ENCODE measurements around the gene TDG.

Gene TDG

GRCh38 chr12:103965590-103966504 is at the start of gene TDG:
TSS of gene TDG (plus strand) at chr12:103965872. CDS start at chr12:103966038, 166 bp downstream.
- FAIRE-seq: no peak

- no peak for FAIRE-seq
Observed at GRCh38 chr12:103917873-103918272, 47.8 kb upstream of the TDG start.

GRCh38 chr12:103924761-103925641 is 40.7 kb upstream of the TDG start:
- FAIRE-seq: no peak

- no peak for FAIRE-seq
Observed at GRCh38 chr12:103928682-103929045, 37.0 kb upstream of the TDG start.

GRCh38 chr12:103929046-103929783 is 36.5 kb upstream of the TDG start:
- FAIRE-seq: no peak

GRCh38 chr12:103929784-103930033 is 36.0 kb upstream of the TDG start:
- FAIRE-seq: no peak

GRCh38 chr12:103930034-103930786 is 35.5 kb upstream of the TDG start, which contains the start of gene HSP90B1:
TSS of gene HSP90B1 (plus strand) at chr12:103930410. CDS start at chr12:103930516, 106 bp downstream.
- FAIRE-seq: peak; percentile 98

GRCh38 chr12:103930787-103931735 is 34.6 kb upstream of the TDG start:
- no peak for FAIRE-seq

- FAIRE-seq: no peak
Observed at GRCh38 chr12:103933237-103933636, 32.4 kb upstream of the TDG start.

GRCh38 chr12:103936679-103937078 is 29.0 kb upstream of the TDG start:
- FAIRE-seq: no peak

GRCh38 chr12:103944964-103945363 is 20.7 kb upstream of the TDG start:
- no peak for FAIRE-seq

GRCh38 chr12:103947871-103948555 is 17.7 kb upstream of the TDG start:
- no peak for FAIRE-seq

- FAIRE-seq: no peak
Observed at GRCh38 chr12:103948746-103949406, 16.8 kb upstream of the TDG start.

GRCh38 chr12:103952497-103952896 is 13.2 kb upstream of the TDG start:
- no peak for FAIRE-seq

GRCh38 chr12:103955811-103956508 is 9.7 kb upstream of the TDG start:
- no peak for FAIRE-seq

- no peak for FAIRE-seq
Observed at GRCh38 chr12:103956509-103957027, 9.1 kb upstream of the TDG start.

GRCh38 chr12:103957865-103958388 is 7.7 kb upstream of the TDG start:
- FAIRE-seq: peak; percentile 66

- FAIRE-seq: no peak
Observed at GRCh38 chr12:103958621-103959020, 7.1 kb upstream of the TDG start.

Measured in TTC549 (cell line).